Measurements from ENCODE around the gene MAZ. TPM values are rescaled to one million over a fixed set of nuclear protein-coding genes. Genes with fewer than 3 reads are reported as not detected.
"Not testable (repeated sequence)": the region's sequence is repeated elsewhere in the genome, so short reads cannot be mapped to it uniquely, and the experiment has no call there.

Gene MAZ
- total RNA-seq, 1 experiment from 2014 or later = 256 TPM

DNA sequence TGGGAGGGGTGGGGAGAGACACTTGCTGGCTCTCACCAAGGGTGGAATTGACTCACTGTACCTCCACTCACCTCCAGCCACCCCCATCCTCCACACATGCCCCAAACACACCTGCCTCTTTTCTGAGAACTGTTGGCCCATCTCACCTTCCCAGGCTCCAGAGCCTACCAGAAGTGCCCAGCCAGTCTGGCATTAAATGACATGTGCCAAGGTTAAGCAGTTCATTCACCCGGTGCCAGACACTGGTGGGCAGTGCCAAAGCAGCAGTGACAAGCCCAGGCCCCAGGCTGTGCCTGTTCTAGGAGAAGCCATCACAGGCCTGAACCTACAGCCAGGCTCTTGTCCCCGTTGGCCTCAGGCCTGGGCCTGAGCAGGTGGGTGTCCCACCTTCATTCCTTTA is 25.2 kb downstream of the MAZ start:
- Histone ChIP-seq H3K9ac (ENCODE audit: low read length) (no peak overlapping the region), H3K9me3 (ENCODE audit: control insufficient read depth in 1 of 2, insufficient read depth in 1 of 2, low read depth in 1 of 2, low read length in 2 of 2) (no peaks in the 10 kb centered on the region), H3K79me2 (ENCODE audit: insufficient read depth, low read length) (no peaks in the 10 kb centered on the region; the same call in 1 of the 2 replicates), H3K27ac (ENCODE audit: low read depth, low read length) (no peak overlapping the region), H3K9me2 (ENCODE audit: insufficient read depth) (no peaks in the 10 kb centered on the region), H3K36me3 (ENCODE audit: control insufficient read depth in 1 of 2, insufficient read depth in 2 of 2, low read length in 2 of 2) (peaks cover 2 to 5% of the 10 kb centered on the region in 2 experiments; a peak in 2 of 4 replicates), H3K4me3 (replicated peaks in 1 of 2; ENCODE audit: low read depth in 1 of 2, low read length in 2 of 2) (no peak overlapping the region), H4K20me1 (ENCODE audit: insufficient read depth) (no peaks in the 10 kb centered on the region), H2AFZ (ENCODE audit: low read depth, low read length, poor library complexity, severe bottlenecking) (no peak overlapping the region), H3K4me2 (ENCODE audit: low read length) (no peak overlapping the region), H3K4me1 (ENCODE audit: control insufficient read depth in 1 of 2, insufficient read depth in 2 of 2, low read length in 2 of 2) (peaks cover 21 to 45% of the 10 kb centered on the region in 2 experiments), H3K27me3 (ENCODE audit: insufficient read depth, low read length) (no peaks in the 10 kb centered on the region)
- ChIA-PET CTCF (no interaction called here), RAD21 (ENCODE audit: low non-redundant PET in 1 of 2, low total read pairs in 2 of 2, uncharacterized antibody in 2 of 2, unreplicated experiment in 2 of 2) (no interaction called here), POLR2A (no interaction called here)
- intact Hi-C loops (cut with micrococcal nuclease) = no loop called here
- ATAC-seq (no peak), DNase-seq (ENCODE audit: low read depth, low spot score) (no peak)
- BruUV-seq (replicated peaks) = no TSS peak
- TF ChIP-seq REST (IDR thresholded peaks at IDR 0.05; ENCODE audit: low read depth) (no peak), ZBTB33 (IDR thresholded peaks at IDR 0.05; ENCODE audit: extremely low read depth, insufficient replicate concordance, low read length) (no peak), MAX (IDR thresholded peaks at IDR 0.05) (no peak), YY1 (IDR thresholded peaks at IDR 0.05; ENCODE audit: extremely low read depth, insufficient replicate concordance, low read depth, low read length) (no peak), POLR2A (IDR thresholded peaks at IDR 0.05; ENCODE audit: borderline replicate concordance, extremely low read depth, insufficient read depth, insufficient read length) (no peak), EGR1 (IDR thresholded peaks at IDR 0.05; ENCODE audit: low read depth) (no peak), CTCF (IDR thresholded peaks at IDR 0.05 in 2 of 3, conservative IDR thresholded peaks at IDR 0.05 in 1 of 3; ENCODE audit: borderline replicate concordance in 1 of 3, insufficient read depth in 1 of 3, low read depth in 2 of 3, low read length in 2 of 3) (no peak)
- TF ChIP-seq, protein P1, sequence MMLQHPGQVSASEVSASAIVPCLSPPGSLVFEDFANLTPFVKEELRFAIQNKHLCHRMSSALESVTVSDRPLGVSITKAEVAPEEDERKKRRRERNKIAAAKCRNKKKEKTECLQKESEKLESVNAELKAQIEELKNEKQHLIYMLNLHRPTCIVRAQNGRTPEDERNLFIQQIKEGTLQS (IDR thresholded peaks at IDR 0.05) = no peak

- H3K4me3 ChIP-seq (replicated peaks in 1 of 2; ENCODE audit: low read depth in 1 of 2, low read length in 2 of 2); intact Hi-C loops (cut with micrococcal nuclease); H3K9ac ChIP-seq (ENCODE audit: low read length); DNase-seq (ENCODE audit: low read depth, low spot score); H3K9me2 ChIP-seq (ENCODE audit: insufficient read depth); ATAC-seq; POLR2A ChIA-PET; H2AFZ ChIP-seq (ENCODE audit: low read depth, low read length, poor library complexity, severe bottlenecking); H3K27ac ChIP-seq (ENCODE audit: low read depth, low read length); H3K36me3 ChIP-seq (ENCODE audit: control insufficient read depth in 1 of 2, insufficient read depth in 2 of 2, low read length in 2 of 2); H3K27me3 ChIP-seq (ENCODE audit: insufficient read depth, low read length); BruUV-seq (replicated peaks); H3K4me2 ChIP-seq (ENCODE audit: low read length); H3K79me2 ChIP-seq (ENCODE audit: insufficient read depth, low read length); H3K9me3 ChIP-seq (ENCODE audit: control insufficient read depth in 1 of 2, insufficient read depth in 1 of 2, low read depth in 1 of 2, low read length in 2 of 2); RAD21 ChIA-PET (ENCODE audit: low non-redundant PET in 1 of 2, low total read pairs in 2 of 2, uncharacterized antibody in 2 of 2, unreplicated experiment in 2 of 2); H4K20me1 ChIP-seq (ENCODE audit: insufficient read depth): not testable (repeated sequence)
- CTCF ChIA-PET = interaction anchor here (1.2 kb wide), 1 partner anchor 15 kb away, joined by 4 read pairs; no protein-coding TSS in a partner anchor
- H3K4me1 ChIP-seq (ENCODE audit: control insufficient read depth in 1 of 2, insufficient read depth in 2 of 2, low read length in 2 of 2) = peaks cover 14 to 28% of the 10 kb centered on the region in 2 experiments
Measured at GRCh38 chr16:29833219-29833618, 26.9 kb downstream of the MAZ start.
